Testis (tissue), 3 donors: ENCODE measurements around the gene NES. TPM values are rescaled to one million over a fixed set of nuclear protein-coding genes. Genes with fewer than 3 reads are reported as not detected.

ENCODE experiments used
- DNase-seq: peaks from one replicate; pipeline ENCODE4 v3.0.0-alpha.2; 2019
- H3K27ac ChIP-seq, 2 donors: fragments of 200-600 bp; sonication (generic); one replicate each; pipeline ENCODE4 v1.5.1; 2019
- H3K27me3 ChIP-seq: fragments of 200-600 bp; sonication (generic); one replicate; pipeline ENCODE4 v1.5.1; 2019
- H3K36me3 ChIP-seq: fragments of 200-600 bp; sonication (generic); one replicate; pipeline ENCODE4 v1.5.1; 2017; ENCODE audit warnings: low read depth; ENCODE audit errors: missing control alignments
- H3K4me1 ChIP-seq: fragments of 200-600 bp; sonication (generic); one replicate; pipeline ENCODE4 v1.5.1; 2019
- H3K4me3 ChIP-seq, 2 donors: fragments of 200-600 bp; sonication (generic); one replicate each; pipeline ENCODE4 v1.5.1; 2017 to 2019
- H3K9me3 ChIP-seq: fragments of 200-600 bp; sonication (generic); one replicate; pipeline ENCODE4 v1.5.1; 2017
- CTCF ChIP-seq, 3 experiments: fragments of 450-650 bp in 2 of 3; fragments of 200-600 bp in 1 of 3; sonication (generic) in 1 of 3; IDR thresholded peaks; one replicate each; pipeline ENCODE4 v1.5.1; 2016 to 2019; ENCODE audit warnings: antibody characterized with exemption in 3 of 3, mild to moderate bottlenecking in 2 of 3, moderate library complexity in 1 of 3
- POLR2A ChIP-seq: fragments of 450-650 bp; IDR thresholded peaks from one replicate; pipeline ENCODE4 v1.6.1; 2017; ENCODE audit warnings: antibody characterized with exemption, mild to moderate bottlenecking, moderate library complexity
- WGBS, 2 donors: methylation state at CpG; one replicate each; pipeline ENCODE4 v1.1.5; 2018; 5-methylcytosine and 5-hydroxymethylcytosine counted together
- intact Hi-C: fragments of 100-400 bp; cut with DNase I; formaldehyde crosslinking; loops from one replicate; pipeline ENCODE4 v1.15.1; 2023; ENCODE audit warnings: low total_unique reads
- polyA plus RNA-seq: library from polyadenylated mRNA; stranded (reverse); fragments of 350-450 nt; fragmentation: Illumina TruSeq; extraction: RNeasy Lipid Tissue Mini Kit (QIAGEN cat#74804); gene quantifications from one replicate; pipeline ENCODE4 v1.2.3, GENCODE V29; 2014; ENCODE audit warnings: low read depth, low replicate concordance; ENCODE audit not compliant: insufficient read depth
- total RNA-seq, 2 donors: library from RNA; depleted of rRNA; stranded (reverse); fragments of >200 nt; gene quantifications; one replicate each; pipeline ENCODE4 v1.2.3, GENCODE V29; 2016

Gene NES
- total and polyA plus RNA-seq, 3 donors from 2014 or later, result 17.6 to 27.7 (median 20.7) TPM

- H3K9me3 ChIP-seq, result no peaks in the 10 kb centered on the region
- intact Hi-C loops, result no loop called here
- TF ChIP-seq CTCF (IDR thresholded peaks at IDR 0.05) (no peak), POLR2A (no peak)
- WGBS, 2 donors, result 7 to 8% methylated on average over 8 to 28 of the region's 29 CpGs
- peak overlapping the region; percentile 34 to 58 for H3K4me3 ChIP-seq
- no peaks in the 10 kb centered on the region for H3K27me3 ChIP-seq
- peak; percentile 77 for DNase-seq
- H3K4me1 ChIP-seq, result peaks cover 32% of the 10 kb centered on the region
- H3K27ac ChIP-seq, result peak overlapping the region; percentile 56 to 84
- H3K36me3 ChIP-seq, result no peaks in the 10 kb centered on the region
These were observed 29.6 kb upstream of the NES start for GRCh38 chr1:156706657-156707416.

GRCh38 chr1:156705918-156706656 is 28.9 kb upstream of the NES start:
- peak; percentile 55 to 84 (median 64) for TF ChIP-seq CTCF (IDR thresholded peaks at IDR 0.05)
- no peak for TF ChIP-seq POLR2A
- DNase-seq, result peak; percentile 81
- H3K36me3 ChIP-seq, result no peaks in the 10 kb centered on the region
- no peaks in the 10 kb centered on the region for H3K27me3 ChIP-seq
- H3K4me3 ChIP-seq, result peak overlapping the region; percentile 34 to 58
- 0 to 1% methylated on average over 18 to 45 of the region's 45 CpGs for WGBS, 2 donors
- intact Hi-C loops, result no loop called here
- peaks cover 32% of the 10 kb centered on the region for H3K4me1 ChIP-seq
- no peaks in the 10 kb centered on the region for H3K9me3 ChIP-seq
- peak overlapping the region; percentile 56 to 84 for H3K27ac ChIP-seq

GRCh38 chr1:156705321-156705917 is 28.2 kb upstream of the NES start, which contains the start of gene CRABP2:
Gene CRABP2, minus strand, starts transcription at chr1:156705583. Its CDS starts 137 bp downstream, at chr1:156705446.
- 0 to 2% methylated on average over 17 to 32 of the region's 42 CpGs for WGBS, 2 donors
- H3K4me1 ChIP-seq, result peaks cover 32% of the 10 kb centered on the region
- TF ChIP-seq POLR2A, result no peak
- TF ChIP-seq CTCF (IDR thresholded peaks at IDR 0.05), result no peak
- no peaks in the 10 kb centered on the region for H3K36me3 ChIP-seq
- H3K27me3 ChIP-seq, result no peaks in the 10 kb centered on the region
- intact Hi-C loops, result no loop called here
- H3K4me3 ChIP-seq, result peak within 1 kb of the TSS; percentile 34 to 58
- H3K9me3 ChIP-seq, result no peaks in the 10 kb centered on the region
- DNase-seq, result peak; percentile 25
- peak within 1 kb of the TSS; percentile 56 to 84 for H3K27ac ChIP-seq

- H3K36me3 ChIP-seq, result no peaks in the 10 kb centered on the region
- DNase-seq, result no peak
- WGBS, 2 donors, result 2 to 4% methylated on average over 28 to 29 of the region's 29 CpGs
- peaks cover 32% of the 10 kb centered on the region for H3K4me1 ChIP-seq
- H3K9me3 ChIP-seq, result no peaks in the 10 kb centered on the region
- TF ChIP-seq CTCF (IDR thresholded peaks at IDR 0.05), result no peak
- TF ChIP-seq POLR2A, result no peak
- intact Hi-C loops, result no loop called here
- no peak overlapping the region for H3K27ac ChIP-seq
- peak overlapping the region; percentile 34 to 58 for H3K4me3 ChIP-seq
- H3K27me3 ChIP-seq, result no peaks in the 10 kb centered on the region
These were observed 27.7 kb upstream of the NES start for GRCh38 chr1:156704930-156705320.
